Ramos (cell line): ENCODE results near the gene KCNK10.

ENCODE experiments used
- in situ Hi-C: fragments of 300-500 bp; cut with MboI; formaldehyde crosslinking; loops from one replicate; pipeline ENCODE4 v1.14.3; 2022; ENCODE audit warnings: low sequenced_read_pairs; ENCODE audit not compliant: unreplicated experiment

The KCNK10 gene

DNA sequence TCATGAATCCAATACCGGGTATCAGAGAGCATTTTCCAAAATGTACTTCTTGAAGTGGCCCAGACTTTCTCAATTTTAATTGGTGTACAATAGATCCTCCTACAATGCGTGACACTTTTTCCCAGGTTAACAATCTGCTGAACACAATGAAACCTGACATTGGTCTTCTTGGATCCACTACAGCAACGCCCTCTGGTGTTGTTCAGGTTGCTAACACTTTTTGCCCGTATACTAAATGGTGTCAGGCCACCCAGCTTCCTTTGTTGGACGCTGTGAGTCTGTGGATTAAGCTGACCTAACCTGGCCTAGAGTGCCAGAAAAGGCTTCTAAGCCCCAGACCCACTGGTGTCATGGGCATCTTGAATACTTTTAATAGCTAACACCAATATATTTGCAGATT, 89.2 kb downstream of the KCNK10 start:
- in situ Hi-C loops: no loop called here

DNA sequence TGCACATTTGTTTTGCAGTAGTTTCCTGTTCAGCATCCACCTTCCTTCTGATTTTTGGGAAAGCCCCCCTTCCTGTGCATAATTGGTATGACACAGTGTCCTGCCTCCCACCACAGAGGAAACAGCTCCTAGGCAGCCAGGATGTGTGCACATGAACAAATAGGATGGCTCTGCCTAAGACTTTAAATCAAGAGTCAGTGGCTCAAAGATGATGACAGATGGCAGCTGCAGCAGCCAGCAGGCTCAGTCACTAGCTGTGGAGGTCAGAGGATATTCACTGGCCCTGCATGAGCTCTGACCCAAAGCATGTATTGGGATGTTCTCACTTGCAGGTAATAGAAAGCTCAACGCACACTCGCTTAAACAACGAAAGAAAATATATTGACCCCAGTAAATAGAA, 90.3 kb downstream of the KCNK10 start:
- in situ Hi-C loops: no loop called here

- in situ Hi-C loops: no loop called here
Measured at GRCh38 chr14:88231603-88232002, 91.5 kb downstream of the KCNK10 start.

- in situ Hi-C loops: no loop called here
Measured at GRCh38 chr14:88229428-88229827, 93.6 kb downstream of the KCNK10 start.

DNA sequence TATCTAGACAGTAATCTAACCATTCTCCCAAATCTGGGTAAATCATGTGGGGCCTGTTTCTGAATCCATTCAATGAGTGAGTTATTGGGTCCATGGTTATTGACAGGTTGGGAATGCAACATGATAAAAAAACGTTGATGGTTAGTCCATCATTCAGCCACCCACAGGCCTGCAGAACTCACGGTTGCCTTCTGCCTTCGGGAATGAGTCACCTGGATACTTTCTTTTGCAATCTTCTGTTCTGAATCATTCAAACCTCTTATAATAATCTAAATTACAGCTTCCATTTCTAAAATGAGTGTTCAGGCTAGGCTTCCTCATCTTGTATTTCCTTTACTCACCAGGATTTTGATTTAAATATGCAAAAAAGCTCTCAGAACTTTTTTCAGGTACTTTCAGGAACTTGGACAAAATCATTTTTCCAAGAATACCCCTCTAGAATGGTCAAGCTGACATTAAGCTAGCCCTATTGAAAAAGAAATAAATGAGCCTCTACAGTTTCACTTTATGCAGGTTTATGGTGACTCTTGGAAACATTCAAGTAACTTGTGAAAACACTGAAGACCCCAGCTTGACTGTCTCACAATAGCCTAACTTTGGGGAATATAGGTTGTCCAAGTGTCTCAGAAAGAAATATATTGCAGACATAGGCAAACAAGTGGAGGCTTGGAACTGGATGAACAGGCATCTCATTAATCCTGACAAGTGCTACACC, 94.4 kb downstream of the KCNK10 start:
- in situ Hi-C loops: no loop called here

DNA sequence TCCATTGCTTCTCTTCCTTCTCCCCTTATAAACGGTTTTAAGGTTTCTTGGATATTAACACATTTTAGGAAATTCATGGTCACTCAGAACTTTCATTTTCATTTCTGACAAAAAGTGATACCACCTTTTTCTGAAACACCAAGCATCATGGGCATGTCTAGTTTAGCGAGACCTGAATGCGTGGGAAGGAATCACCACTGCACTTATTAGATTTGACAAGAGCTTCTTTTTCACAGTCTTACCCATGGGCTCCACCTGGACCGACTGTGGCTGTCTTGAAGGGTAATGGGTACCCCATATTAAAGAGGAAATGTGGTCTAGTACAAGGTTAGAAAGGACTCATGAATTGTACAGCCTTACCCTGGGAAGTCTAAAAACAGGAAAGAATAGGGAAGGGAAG, 95.4 kb downstream of the KCNK10 start:
- in situ Hi-C loops: no loop called here

GRCh38 chr14:88225721-88226120, 97.3 kb downstream of the KCNK10 start:
- in situ Hi-C loops: no loop called here

- in situ Hi-C loops: no loop called here
Measured at GRCh38 chr14:88218119-88218915, 104.8 kb downstream of the KCNK10 start.

- in situ Hi-C loops: no loop called here
Measured at GRCh38 chr14:88212691-88213090, 110.4 kb downstream of the KCNK10 start.

- in situ Hi-C loops: no loop called here
Measured at GRCh38 chr14:88210426-88210825, 112.6 kb downstream of the KCNK10 start.

DNA sequence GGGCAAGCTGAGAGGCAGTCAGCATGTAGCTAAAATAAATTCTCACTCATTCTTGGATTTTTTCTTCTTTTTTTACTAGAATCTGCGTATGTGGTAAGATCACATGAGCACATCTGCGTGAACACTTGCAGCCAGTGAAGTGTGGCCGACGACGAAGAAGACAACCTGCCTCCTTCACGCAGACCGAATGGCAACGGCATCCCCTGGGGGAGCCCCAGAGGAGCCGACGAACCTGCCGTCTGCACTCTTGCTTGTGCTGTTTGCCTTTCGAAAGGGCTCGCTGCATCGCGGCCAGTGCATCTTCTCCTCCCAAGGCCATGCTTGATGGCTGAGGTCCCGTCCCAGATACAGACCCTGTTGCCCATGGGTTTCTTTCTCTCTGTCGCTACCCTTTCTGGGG, 113.8 kb downstream of the KCNK10 start:
- in situ Hi-C loops: no loop called here

GRCh38 chr14:88208858-88209257, 114.2 kb downstream of the KCNK10 start:
- in situ Hi-C loops: no loop called here

DNA sequence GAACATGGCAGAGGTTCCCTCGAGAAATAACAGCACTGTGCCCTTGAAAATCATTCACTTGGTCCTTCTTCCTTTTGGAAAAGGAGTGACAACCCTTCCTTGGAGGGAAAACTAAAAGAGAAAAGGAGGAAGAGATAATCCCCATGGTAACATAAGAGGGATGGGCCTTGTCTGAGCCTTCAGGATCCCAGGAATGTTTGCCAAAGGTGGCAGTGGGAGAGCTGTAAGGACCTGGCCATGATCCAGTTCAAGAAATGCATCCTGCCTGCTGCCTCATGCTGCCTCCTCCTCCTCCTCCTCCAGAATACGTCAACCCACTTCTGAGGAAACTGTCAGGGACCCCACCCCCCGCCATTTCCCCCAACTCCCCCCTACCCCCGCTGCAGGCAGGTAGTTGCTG, 118.8 kb downstream of the KCNK10 start:
- in situ Hi-C loops: no loop called here

DNA sequence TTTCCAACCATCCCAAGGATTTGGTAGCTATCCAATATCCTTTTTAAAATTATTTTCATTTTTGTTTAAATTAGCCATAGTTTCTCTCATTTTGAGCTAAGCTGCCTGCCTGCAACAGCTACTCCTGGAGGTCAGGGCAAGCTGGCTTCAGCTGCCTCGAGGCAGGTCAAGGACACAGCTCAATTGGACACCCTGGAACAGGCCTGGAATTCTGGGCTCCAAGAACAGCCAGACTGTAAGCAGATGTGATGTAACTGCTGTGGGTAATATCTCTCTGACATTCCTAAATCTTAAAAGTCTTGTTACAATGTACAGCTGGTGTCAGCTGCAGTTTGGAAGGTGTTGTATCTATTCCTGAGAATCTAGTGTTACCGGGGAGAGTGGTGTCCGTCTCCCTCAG, 119.8 kb downstream of the KCNK10 start:
- in situ Hi-C loops: no loop called here

- in situ Hi-C loops: no loop called here
Measured at GRCh38 chr14:88202286-88202685, 120.8 kb downstream of the KCNK10 start.

- in situ Hi-C loops: no loop called here
Measured at GRCh38 chr14:88201851-88202250, 121.2 kb downstream of the KCNK10 start.

- in situ Hi-C loops: no loop called here
Measured at GRCh38 chr14:88199882-88200281, 123.2 kb downstream of the KCNK10 start.

GRCh38 chr14:88198446-88198845, 124.6 kb downstream of the KCNK10 start:
- in situ Hi-C loops: no loop called here

GRCh38 chr14:88196925-88197324, 126.1 kb downstream of the KCNK10 start:
- in situ Hi-C loops: no loop called here

DNA sequence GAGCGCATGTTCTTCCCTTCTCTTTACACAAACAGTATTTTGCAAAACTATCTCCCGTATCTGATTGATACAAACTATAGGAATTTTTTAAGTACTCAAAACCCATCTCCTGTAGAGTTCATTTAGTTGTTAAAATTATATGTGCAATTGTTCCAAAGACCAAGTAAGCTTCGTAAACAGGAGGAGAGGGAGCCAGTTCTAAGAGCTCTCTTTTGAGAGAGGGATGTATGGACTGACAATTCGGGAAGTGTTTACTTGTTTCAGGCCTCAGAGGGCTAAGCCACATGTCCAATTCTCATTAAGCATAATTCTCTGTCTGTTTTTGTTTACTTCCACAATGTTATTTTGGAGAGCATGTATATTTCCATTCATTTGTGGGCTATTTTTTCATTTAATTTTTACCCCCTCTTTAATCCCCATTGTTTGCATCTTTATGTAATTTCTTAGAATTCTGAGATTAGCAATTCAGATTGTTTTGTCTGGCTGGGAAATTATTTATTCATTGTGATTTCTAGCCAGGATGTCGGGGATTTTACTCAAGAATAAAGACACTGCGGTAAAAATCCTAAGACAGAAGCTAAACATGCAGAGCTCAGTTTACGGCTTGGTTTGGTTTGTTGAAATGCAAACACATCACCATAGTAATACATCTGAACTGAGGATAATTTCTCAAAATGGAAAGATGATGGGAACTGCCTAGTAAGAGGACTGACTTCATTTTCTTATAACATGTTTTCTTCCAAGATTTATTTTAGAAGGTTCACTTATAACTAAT, 126.8 kb downstream of the KCNK10 start:
- in situ Hi-C loops: no loop called here

GRCh38 chr14:88195676-88196075, 127.4 kb downstream of the KCNK10 start:
- in situ Hi-C loops: no loop called here
